ENCODE data around the gene LEFTY1. TPM values are rescaled to one million over a fixed set of nuclear protein-coding genes. Genes with fewer than 3 reads are reported as not detected.

The LEFTY1 gene
- polyA plus RNA-seq, 3 donors = 0.13 TPM; not detected in 2

- no peaks in the 10 kb centered on the region for H3K27me3 ChIP-seq (ENCODE audit: control insufficient read depth in 2 of 2, insufficient read depth in 2 of 2, low read length in 2 of 2)
- WGBS (ENCODE audit: insufficient coverage) = 0% methylated on average over 2 of the region's 5 CpGs
- H3K27me3 Mint-ChIP-seq (ENCODE audit: low read depth in 3 of 3) = peaks cover 0 to 2% (median 1%) of the 10 kb centered on the region in 3 donors
- H3K9ac ChIP-seq (ENCODE audit: insufficient read depth, low read length, poor library complexity, severe bottlenecking) = no peak overlapping the region
- no peak for TF ChIP-seq CTCF (IDR thresholded peaks at IDR 0.05)
- peaks cover 47 to 74% of the 10 kb centered on the region in 2 donors for H3K36me3 ChIP-seq (replicated peaks in 1 of 2; ENCODE audit: control insufficient read depth in 1 of 2, insufficient read depth in 2 of 2, low read length in 2 of 2)
- H3K36me3 Mint-ChIP-seq = peaks cover 46 to 69% of the 10 kb centered on the region in 2 donors
- peak overlapping the region in 1 of 2 donors; percentile 25 for H3K27ac ChIP-seq (ENCODE audit: low read depth in 1 of 2, low read length in 2 of 2)
- peaks cover 32% of the 10 kb centered on the region for H3K4me1 Mint-ChIP-seq
- peak overlapping the region in 6 of 7 donors; percentile 54 to 76 (median 68) for H3K27ac Mint-ChIP-seq
- no peak overlapping the region for H2AFZ ChIP-seq (ENCODE audit: insufficient read depth, low read depth, low read length, poor library complexity, severe bottlenecking)
- no peak overlapping the region for H3K4me3 ChIP-seq (replicated peaks in 1 of 3; ENCODE audit: low read depth in 2 of 3, low read length in 3 of 3)
- no peaks in the 10 kb centered on the region for H4K20me1 ChIP-seq (ENCODE audit: insufficient read depth, low read length)
- peaks cover 14 to 43% of the 10 kb centered on the region in 2 donors for H3K4me1 ChIP-seq (ENCODE audit: control insufficient read depth in 1 of 2, insufficient read depth in 2 of 2, low read length in 2 of 2)
- H3K9me3 ChIP-seq (replicated peaks in 1 of 2; ENCODE audit: control insufficient read depth in 1 of 2, insufficient read depth in 1 of 2, low read length in 2 of 2) = no peaks in the 10 kb centered on the region
- DNase-seq = no peak
- H3K4me3 Mint-ChIP-seq = no peak overlapping the region
- peaks cover 18% of the 10 kb centered on the region for H3K79me2 ChIP-seq (ENCODE audit: insufficient read depth, low read length)
- H3K9me3 Mint-ChIP-seq = peaks cover 0 to 1% (median 0%) of the 10 kb centered on the region in 7 donors
- no peak overlapping the region for H3K4me2 ChIP-seq (replicated peaks; ENCODE audit: extremely low read depth, low read length, poor library complexity, severe bottlenecking)
- intact Hi-C loops (cut with micrococcal nuclease) = loop anchor here in 1 of 2 donors (10.0 kb wide), 1 partner anchor 135 kb away; no protein-coding TSS in a partner anchor
Measured at GRCh38 chr1:225919906-225920305, 31.0 kb upstream of the LEFTY1 start.

- no peaks in the 10 kb centered on the region for H3K9me3 Mint-ChIP-seq
- intact Hi-C loops (cut with micrococcal nuclease) = loop anchor here in 1 of 2 donors (10.0 kb wide), 1 partner anchor 133 kb away; no protein-coding TSS in a partner anchor
- Histone ChIP-seq H3K27ac (ENCODE audit: low read depth in 1 of 2, low read length in 2 of 2) (no peak overlapping the region), H3K4me1 (ENCODE audit: control insufficient read depth in 1 of 2, insufficient read depth in 2 of 2, low read length in 2 of 2) (peaks cover 11 to 30% of the 10 kb centered on the region in 2 donors), H3K4me2 (replicated peaks; ENCODE audit: extremely low read depth, low read length, poor library complexity, severe bottlenecking) (no peak overlapping the region), H3K79me2 (ENCODE audit: insufficient read depth, low read length) (peaks cover 11% of the 10 kb centered on the region), H3K27me3 (ENCODE audit: control insufficient read depth in 2 of 2, insufficient read depth in 2 of 2, low read length in 2 of 2) (no peaks in the 10 kb centered on the region), H2AFZ (ENCODE audit: insufficient read depth, low read depth, low read length, poor library complexity, severe bottlenecking) (no peak overlapping the region), H3K36me3 (replicated peaks in 1 of 2; ENCODE audit: control insufficient read depth in 1 of 2, insufficient read depth in 2 of 2, low read length in 2 of 2) (peaks cover 49 to 86% of the 10 kb centered on the region in 2 donors), H4K20me1 (ENCODE audit: insufficient read depth, low read length) (no peaks in the 10 kb centered on the region), H3K9ac (ENCODE audit: insufficient read depth, low read length, poor library complexity, severe bottlenecking) (no peak overlapping the region), H3K4me3 (replicated peaks in 1 of 3; ENCODE audit: low read depth in 2 of 3, low read length in 3 of 3) (no peak overlapping the region), H3K9me3 (replicated peaks in 1 of 2; ENCODE audit: control insufficient read depth in 1 of 2, insufficient read depth in 1 of 2, low read length in 2 of 2) (no peaks in the 10 kb centered on the region)
- WGBS (ENCODE audit: insufficient coverage) = 100% methylated on average over 1 of the region's 4 CpGs
- no peak for TF ChIP-seq CTCF (IDR thresholded peaks at IDR 0.05)
- H3K4me1 Mint-ChIP-seq = peaks cover 25% of the 10 kb centered on the region
- peaks cover 0 to 2% (median 2%) of the 10 kb centered on the region in 3 donors for H3K27me3 Mint-ChIP-seq (ENCODE audit: low read depth in 3 of 3)
- peaks cover 53 to 77% of the 10 kb centered on the region in 2 donors for H3K36me3 Mint-ChIP-seq
- H3K27ac Mint-ChIP-seq = no peak overlapping the region
- no peak overlapping the region for H3K4me3 Mint-ChIP-seq
- DNase-seq = no peak
Measured at GRCh38 chr1:225918280-225918679, 29.3 kb upstream of the LEFTY1 start.

All from CD14-positive monocyte (primary cell).